ENCODE data around the gene COX6A1. TPM values are rescaled to one million over a fixed set of nuclear protein-coding genes. Genes with fewer than 3 reads are reported as not detected.
"Not testable (repeated sequence)": the region's sequence is repeated elsewhere in the genome, so short reads cannot be mapped to it uniquely, and the experiment has no call there.

The COX6A1 gene
- polyA plus RNA-seq, 4 donors = 274 to 383 (median 330) TPM

DNA sequence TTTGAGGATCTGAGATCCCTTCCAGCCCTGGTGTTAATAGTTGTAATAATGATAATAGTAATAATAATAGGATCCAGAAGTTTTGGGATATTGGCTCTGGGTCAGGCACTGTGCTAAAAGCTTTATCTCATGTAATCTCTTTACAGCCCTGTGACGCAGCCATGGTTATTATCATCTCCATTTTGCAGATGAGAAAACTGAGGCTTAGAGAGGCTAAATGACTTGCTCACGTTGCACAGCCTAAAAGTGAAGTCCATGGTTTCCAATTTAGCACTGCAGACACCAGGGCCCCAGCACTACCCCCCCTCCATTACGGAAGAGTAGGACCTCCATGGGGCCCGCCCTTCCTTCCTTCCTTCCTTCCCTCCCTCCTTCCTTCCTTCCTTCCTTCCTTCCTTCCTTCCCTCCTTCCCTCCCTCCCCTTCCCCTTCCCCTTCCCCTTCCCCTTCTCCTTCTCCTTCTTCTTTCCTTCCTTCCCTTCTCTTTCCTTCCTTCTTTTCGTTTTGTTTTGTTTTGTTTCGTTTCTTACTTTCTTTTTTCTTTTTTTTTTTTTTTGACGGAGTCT, 14.9 kb upstream of the COX6A1 start:
- DNase-seq (ENCODE audit: low read depth in 4 of 4, low spot score in 2 of 4) = no peak

DNA sequence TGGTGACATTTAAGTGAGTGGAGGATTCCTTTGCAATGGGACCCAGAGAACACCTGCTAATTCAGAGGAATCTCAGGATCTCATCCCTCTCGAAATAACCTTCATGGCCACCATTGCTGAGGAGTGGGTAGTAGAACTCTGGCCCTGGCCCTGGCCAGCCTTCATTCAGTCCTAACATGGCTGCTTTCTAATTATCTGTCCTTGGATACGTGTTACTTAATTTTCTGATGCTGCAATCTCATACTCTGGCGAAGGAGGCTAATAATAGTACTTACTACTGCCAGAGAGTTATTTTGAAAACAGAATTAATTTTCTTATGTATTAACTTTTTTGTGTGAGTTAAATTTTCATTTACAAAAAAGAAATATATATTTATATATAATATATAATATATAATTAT, 12.1 kb upstream of the COX6A1 start:
- DNase-seq (ENCODE audit: low read depth in 4 of 4, low spot score in 2 of 4) = no peak

- DNase-seq (ENCODE audit: low read depth in 4 of 4, low spot score in 2 of 4) = no peak
Observed at GRCh38 chr12:120428597-120429229, 9.2 kb upstream of the COX6A1 start.

DNA sequence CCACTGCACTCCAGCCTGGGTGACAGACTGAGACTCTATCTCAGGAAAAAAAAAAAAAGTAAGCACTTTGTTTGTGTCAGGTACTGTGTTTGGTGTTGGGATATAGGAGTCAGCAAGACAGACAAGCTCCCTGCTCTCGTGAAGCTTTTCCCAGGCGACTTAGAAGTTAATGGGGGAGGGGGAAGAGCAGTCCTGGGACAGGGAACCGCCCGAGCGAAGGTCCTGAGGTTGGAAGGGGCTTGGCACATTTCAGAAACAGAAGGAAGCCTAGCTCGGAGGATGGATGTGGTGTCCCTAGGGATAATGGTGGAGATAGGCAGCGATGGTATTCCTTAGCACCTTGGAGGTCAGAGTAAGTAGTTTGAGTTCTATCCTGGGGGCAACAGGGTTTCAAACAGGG, 8.5 kb upstream of the COX6A1 start:
- no peak for DNase-seq (ENCODE audit: low read depth in 4 of 4, low spot score in 2 of 4)

GRCh38 chr12:120432772-120433525, 5.0 kb upstream of the COX6A1 start:
- no peak for DNase-seq (ENCODE audit: low read depth in 4 of 4, low spot score in 2 of 4)

- DNase-seq (ENCODE audit: low read depth in 4 of 4, low spot score in 2 of 4) = no peak
Observed at GRCh38 chr12:120438495-120439198, 734 bp downstream of the COX6A1 start.

GRCh38 chr12:120439646-120440247, 1.8 kb downstream of the COX6A1 start:
- peak in 1 of 4 donors; percentile 21 for DNase-seq (ENCODE audit: low read depth in 4 of 4, low spot score in 2 of 4)

- DNase-seq (ENCODE audit: low read depth in 4 of 4, low spot score in 2 of 4) = no peak
Observed at GRCh38 chr12:120444676-120445075, 6.8 kb downstream of the COX6A1 start.

DNA sequence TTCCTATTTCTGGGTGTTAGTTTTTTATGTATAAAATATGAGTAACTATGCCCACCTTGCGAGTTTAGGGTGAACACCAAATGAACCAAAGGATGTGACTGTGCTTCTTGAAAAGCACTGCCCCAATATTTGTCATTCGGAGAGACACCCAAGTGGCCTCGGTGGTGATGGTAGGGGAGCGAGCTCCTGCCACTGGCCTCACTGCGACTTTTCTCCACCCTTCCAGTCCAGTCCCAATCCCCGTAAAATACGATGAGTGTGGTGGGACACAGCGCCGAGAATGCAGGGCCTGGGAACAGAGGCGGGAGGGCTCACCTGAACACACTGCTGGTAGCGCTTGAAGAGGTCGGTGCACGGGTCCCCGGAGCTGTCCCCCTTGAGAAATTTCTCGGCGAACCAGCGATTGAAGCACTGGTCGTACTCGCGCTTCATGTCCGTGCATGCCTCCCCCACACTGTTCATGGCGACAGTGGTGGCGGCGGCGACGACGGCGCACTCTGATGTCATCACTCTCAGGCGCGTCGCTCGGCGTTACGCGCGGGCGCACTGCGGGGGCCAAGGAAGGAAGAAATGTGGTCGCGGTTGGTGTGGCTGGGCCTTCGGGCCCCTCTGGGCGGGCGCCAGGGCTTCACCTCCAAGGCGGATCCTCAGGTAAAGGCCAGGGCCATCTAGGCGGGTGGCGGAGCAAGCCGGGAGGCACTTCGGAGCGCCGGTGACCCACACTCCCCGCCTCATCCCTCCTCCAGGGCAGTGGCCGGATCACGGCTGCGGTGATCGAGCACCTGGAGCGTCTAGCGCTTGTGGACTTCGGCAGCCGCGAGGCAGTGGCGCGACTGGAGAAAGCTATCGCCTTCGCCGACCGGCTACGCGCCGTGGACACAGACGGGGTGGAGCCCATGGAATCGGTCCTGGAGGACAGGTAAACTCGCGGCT, 8.3 kb downstream of the COX6A1 start, which contains the start of the genes GATC and TRIAP1:
Gene GATC (plus strand): TSS at position 534 of the 933 bp plus-strand sequence. CDS start 37 bp downstream, at position 571.
Gene TRIAP1 (minus strand): TSS at position 474 of the 933 bp plus-strand sequence. CDS start 12 bp downstream, at position 462.
- DNase-seq (ENCODE audit: low read depth in 4 of 4, low spot score in 2 of 4) = peak in 3 of 4 donors; percentile 72 to 83 (median 75)

- DNase-seq (ENCODE audit: low read depth in 4 of 4, low spot score in 2 of 4) = not testable (repeated sequence)
Observed at GRCh38 chr12:120446844-120447178, 8.9 kb downstream of the COX6A1 start.

GRCh38 chr12:120447992-120448391, 10.1 kb downstream of the COX6A1 start:
- no peak for DNase-seq (ENCODE audit: low read depth in 4 of 4, low spot score in 2 of 4)

GRCh38 chr12:120452524-120452923, 14.6 kb downstream of the COX6A1 start:
- not testable (repeated sequence) for DNase-seq (ENCODE audit: low read depth in 4 of 4, low spot score in 2 of 4)

- DNase-seq (ENCODE audit: low read depth in 4 of 4, low spot score in 2 of 4) = no peak
Observed at GRCh38 chr12:120453060-120453750, 15.3 kb downstream of the COX6A1 start.

- DNase-seq (ENCODE audit: low read depth in 4 of 4, low spot score in 2 of 4) = no peak
Observed at GRCh38 chr12:120453977-120454376, 16.1 kb downstream of the COX6A1 start.

DNA sequence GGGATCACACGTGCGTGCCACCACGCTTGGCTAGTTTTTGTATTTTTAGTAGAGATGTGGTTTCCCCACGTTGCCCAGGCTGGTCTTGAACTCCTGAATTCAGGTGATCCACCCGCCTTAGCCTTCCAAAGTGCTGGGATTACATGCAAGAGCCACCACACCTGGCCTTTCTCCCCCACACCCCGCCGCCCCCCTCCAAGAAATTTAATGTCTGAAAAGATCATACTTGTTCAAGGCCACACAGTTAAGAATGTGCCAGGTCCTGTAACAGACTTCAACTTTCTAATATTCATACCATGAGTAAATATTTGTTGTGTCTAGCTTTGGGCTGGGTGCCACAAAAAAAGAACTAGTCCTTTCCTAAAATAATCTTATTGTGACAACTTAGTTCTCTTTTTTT, 17.4 kb downstream of the COX6A1 start:
- no peak for DNase-seq (ENCODE audit: low read depth in 4 of 4, low spot score in 2 of 4)

DNA sequence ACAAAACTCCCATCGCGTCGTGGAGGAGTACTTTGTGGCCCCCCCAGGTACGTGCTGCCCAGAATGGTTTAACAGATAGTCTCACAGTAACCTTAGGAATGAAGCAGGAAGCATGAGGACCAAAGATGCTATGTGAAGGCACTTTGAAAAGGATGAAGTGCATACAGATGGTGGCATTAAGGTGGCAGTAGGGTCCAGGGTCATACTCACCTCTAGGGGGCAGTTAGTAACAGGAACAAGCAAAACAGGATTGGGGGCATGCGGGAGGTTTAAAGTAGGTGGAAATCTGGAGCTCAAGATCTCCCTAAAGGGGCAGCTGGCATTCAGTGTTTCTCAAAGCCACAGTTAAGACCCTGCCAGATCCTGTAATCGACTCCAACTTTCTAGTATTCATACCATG, 19.2 kb downstream of the COX6A1 start:
- DNase-seq (ENCODE audit: low read depth in 4 of 4, low spot score in 2 of 4) = no peak

DNA sequence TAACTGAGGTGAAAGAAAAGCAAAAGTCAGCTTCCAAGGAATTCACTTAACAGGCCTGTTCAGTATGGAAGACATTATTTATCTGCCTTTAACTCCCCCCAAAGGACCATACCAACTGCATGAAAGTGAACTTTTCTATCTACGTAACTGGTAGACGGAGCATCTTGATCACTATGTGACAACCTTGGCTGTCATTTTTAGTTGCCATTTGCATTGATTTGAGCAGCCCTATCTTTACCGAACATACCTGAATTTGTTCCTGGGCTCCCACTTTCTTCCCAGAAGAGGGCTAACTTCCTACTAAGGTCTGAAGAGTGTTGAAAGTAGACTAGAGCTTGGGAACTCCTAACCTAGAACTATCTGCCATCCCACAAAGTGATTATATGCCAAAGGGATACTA, 22.2 kb downstream of the COX6A1 start:
- no peak for DNase-seq (ENCODE audit: low read depth in 4 of 4, low spot score in 2 of 4)

DNA sequence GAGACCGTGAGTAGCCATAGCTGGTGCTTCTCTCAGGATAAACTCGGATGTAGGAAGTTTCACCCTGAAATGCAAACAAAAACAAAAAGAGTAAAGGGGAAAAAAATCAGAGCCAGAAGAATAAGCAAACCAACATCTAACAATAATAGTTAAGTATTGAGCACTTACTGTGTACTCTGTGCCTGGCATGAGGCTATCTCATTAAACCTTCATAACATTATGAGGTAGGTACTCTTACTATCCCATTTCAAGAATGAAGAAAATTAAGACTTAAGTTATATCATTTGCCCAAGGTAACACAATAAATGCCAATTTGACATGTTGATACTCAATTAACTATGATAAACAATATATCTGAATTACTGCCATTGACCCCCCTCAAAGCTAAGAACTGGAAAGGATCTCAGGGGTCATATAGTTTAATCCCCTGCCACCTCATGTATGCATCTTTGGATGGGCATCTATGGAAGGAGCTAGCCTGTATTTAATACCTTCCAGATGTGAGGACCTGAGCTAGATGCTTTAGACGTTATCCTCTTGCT, 24.3 kb downstream of the COX6A1 start:
- no peak for DNase-seq (ENCODE audit: low read depth in 4 of 4, low spot score in 2 of 4)

DNA sequence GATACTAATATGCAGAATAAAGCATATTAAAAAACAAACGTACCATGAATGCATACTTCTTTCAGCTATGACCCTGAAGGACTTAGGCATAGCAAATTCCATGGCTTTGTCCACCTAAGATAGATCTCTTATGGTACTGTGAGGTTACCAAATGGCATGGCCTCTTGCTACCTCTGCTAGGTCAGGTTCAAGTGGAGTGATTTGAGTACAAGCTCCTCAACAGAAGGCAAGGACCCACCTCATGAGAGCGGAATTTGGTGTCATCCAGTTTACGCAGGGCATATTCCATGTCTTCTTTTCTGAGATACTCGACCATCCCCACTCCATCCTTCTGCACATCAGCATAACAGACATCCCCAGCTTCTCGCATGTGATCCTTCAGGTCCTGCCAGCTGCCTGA, 25.8 kb downstream of the COX6A1 start:
- no peak for DNase-seq (ENCODE audit: low read depth in 4 of 4, low spot score in 2 of 4)
